Measurements from ENCODE around the gene SERINC1.
"Not testable (repeated sequence)": the region's sequence is repeated elsewhere in the genome, so short reads cannot be mapped to it uniquely, and the experiment has no call there.

The SERINC1 gene

GRCh38 chr6:122471107-122472021 lies at the start of gene SERINC1:
Gene SERINC1, minus strand, starts transcription at chr6:122471807. Its CDS starts 70 bp downstream, at chr6:122471737.
- in situ Hi-C loops (cut with HindIII; ENCODE audit: low sequenced_read_pairs), result no loop called here

- in situ Hi-C loops (cut with HindIII; ENCODE audit: low sequenced_read_pairs), result no loop called here
Observed at GRCh38 chr6:122511193-122511924, 39.8 kb upstream of the SERINC1 start.

- in situ Hi-C loops (cut with HindIII; ENCODE audit: low sequenced_read_pairs), result not testable (repeated sequence)
Observed at GRCh38 chr6:122505170-122505569, 33.6 kb upstream of the SERINC1 start.

GRCh38 chr6:122501475-122501874 lies 29.9 kb upstream of the SERINC1 start:
- in situ Hi-C loops (cut with HindIII; ENCODE audit: low sequenced_read_pairs), result no loop called here

GRCh38 chr6:122495612-122496011 lies 24.0 kb upstream of the SERINC1 start:
- in situ Hi-C loops (cut with HindIII; ENCODE audit: low sequenced_read_pairs), result no loop called here

- in situ Hi-C loops (cut with HindIII; ENCODE audit: low sequenced_read_pairs), result no loop called here
Observed at GRCh38 chr6:122494665-122495272, 23.2 kb upstream of the SERINC1 start.

- in situ Hi-C loops (cut with HindIII; ENCODE audit: low sequenced_read_pairs), result no loop called here
Observed at GRCh38 chr6:122491919-122492555, 20.4 kb upstream of the SERINC1 start.

GRCh38 chr6:122490607-122491006 lies 19.0 kb upstream of the SERINC1 start:
- in situ Hi-C loops (cut with HindIII; ENCODE audit: low sequenced_read_pairs), result no loop called here

- in situ Hi-C loops (cut with HindIII; ENCODE audit: low sequenced_read_pairs), result no loop called here
Observed at GRCh38 chr6:122484760-122485159, 13.2 kb upstream of the SERINC1 start.

GRCh38 chr6:122482750-122483080 lies 11.1 kb upstream of the SERINC1 start:
- in situ Hi-C loops (cut with HindIII; ENCODE audit: low sequenced_read_pairs), result no loop called here

- in situ Hi-C loops (cut with HindIII; ENCODE audit: low sequenced_read_pairs), result no loop called here
Observed at GRCh38 chr6:122476131-122476530, 4.5 kb upstream of the SERINC1 start.

GRCh38 chr6:122472022-122472340 lies 374 bp upstream of the SERINC1 start:
- in situ Hi-C loops (cut with HindIII; ENCODE audit: low sequenced_read_pairs), result no loop called here

GRCh38 chr6:122461885-122462284 lies 9.7 kb downstream of the SERINC1 start:
- in situ Hi-C loops (cut with HindIII; ENCODE audit: low sequenced_read_pairs), result no loop called here

GRCh38 chr6:122459865-122460416 lies 11.7 kb downstream of the SERINC1 start:
- in situ Hi-C loops (cut with HindIII; ENCODE audit: low sequenced_read_pairs), result not testable (repeated sequence)

GRCh38 chr6:122459240-122459639 lies 12.4 kb downstream of the SERINC1 start:
- in situ Hi-C loops (cut with HindIII; ENCODE audit: low sequenced_read_pairs), result no loop called here

GRCh38 chr6:122458087-122458486 lies 13.5 kb downstream of the SERINC1 start:
- in situ Hi-C loops (cut with HindIII; ENCODE audit: low sequenced_read_pairs), result no loop called here

- in situ Hi-C loops (cut with HindIII; ENCODE audit: low sequenced_read_pairs), result not testable (repeated sequence)
Observed at GRCh38 chr6:122455116-122455515, 16.5 kb downstream of the SERINC1 start.

GRCh38 chr6:122454673-122455072 lies 16.9 kb downstream of the SERINC1 start:
- in situ Hi-C loops (cut with HindIII; ENCODE audit: low sequenced_read_pairs), result no loop called here

GRCh38 chr6:122452509-122452908 lies 19.1 kb downstream of the SERINC1 start:
- in situ Hi-C loops (cut with HindIII; ENCODE audit: low sequenced_read_pairs), result no loop called here

- in situ Hi-C loops (cut with HindIII; ENCODE audit: low sequenced_read_pairs), result no loop called here
Observed at GRCh38 chr6:122449069-122449468, 22.5 kb downstream of the SERINC1 start.

GRCh38 chr6:122445274-122445673 lies 26.3 kb downstream of the SERINC1 start:
- in situ Hi-C loops (cut with HindIII; ENCODE audit: low sequenced_read_pairs), result no loop called here

Data from DLD1 (cell line).